HUES64 (cell line): ENCODE results near the gene SUN5.

Experiments used
- H3K27ac ChIP-seq: 2 replicates; pipeline ENCODE4 v1.7.0; 2013; ENCODE audit warnings: low read depth, low read length, inconsistent platforms
- H3K27me3 ChIP-seq: 2 replicates; pipeline ENCODE4 v1.6.1; 2013; ENCODE audit warnings: mild to moderate bottlenecking, low read length; ENCODE audit not compliant: insufficient read depth
- H3K36me3 ChIP-seq: 2 replicates; pipeline ENCODE4 v1.6.1; 2013; ENCODE audit warnings: mild to moderate bottlenecking, low read length; ENCODE audit not compliant: insufficient read depth
- H3K4me1 ChIP-seq: 2 replicates; pipeline ENCODE4 v1.6.1; 2013; ENCODE audit warnings: mild to moderate bottlenecking, low read length, moderate library complexity; ENCODE audit not compliant: insufficient read depth
- H3K4me3 ChIP-seq: 2 replicates; pipeline ENCODE4 v1.5.1; 2013; ENCODE audit warnings: mild to moderate bottlenecking, low read length, moderate library complexity
- H3K9ac ChIP-seq: 2 replicates; pipeline ENCODE4 v1.6.1; 2013; ENCODE audit warnings: mild to moderate bottlenecking, low read depth, low read length
- H3K9me3 ChIP-seq: 2 replicates; pipeline ENCODE4 v1.6.1; 2013; ENCODE audit warnings: low read depth, low read length; ENCODE audit not compliant: insufficient read depth
- WGBS: fragments of 150-250, 120-280 bp; methylation state at CpG from one replicate; pipeline ENCODE4 v1.1.7; 2013; ENCODE audit warnings: missing lambda C conversion rate; 5-methylcytosine and 5-hydroxymethylcytosine counted together

SUN5 gene

DNA sequence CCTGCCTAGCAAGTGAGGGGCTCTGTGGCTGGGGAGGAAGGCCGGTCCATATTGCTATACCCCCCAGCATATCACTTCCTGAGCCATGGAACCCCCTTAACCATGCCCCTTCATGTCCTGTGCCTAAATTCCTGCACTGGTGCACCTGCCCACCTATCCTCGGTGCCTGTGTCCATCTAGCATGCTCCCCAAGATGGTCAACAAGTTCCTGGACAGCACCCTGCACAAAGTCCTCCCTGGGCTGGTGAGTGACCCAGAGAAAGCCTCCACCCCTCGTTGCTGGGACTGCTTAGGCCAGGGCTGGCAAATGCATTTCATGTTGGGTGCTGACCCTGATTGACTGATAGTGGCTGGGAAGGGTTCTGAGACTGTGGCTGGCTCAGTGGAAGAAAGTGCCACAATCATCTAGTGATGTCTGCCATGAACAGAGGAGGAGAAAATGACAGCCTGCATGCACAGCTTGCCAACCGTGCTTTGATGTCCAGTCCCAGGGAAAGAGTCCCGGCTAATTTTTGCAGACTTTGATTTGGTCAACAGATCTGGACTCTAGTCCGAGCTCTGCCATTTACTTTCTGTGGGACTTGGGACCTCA, 30.8 kb upstream of the SUN5 start:
- Histone ChIP-seq H3K9me3 (no peaks in the 10 kb centered on the region), H3K27me3 (0 out of 2 replicates have a peak, but pooled peaks cover 4% of the 10 kb centered on the region), H3K4me1 (no peaks in the 10 kb centered on the region), H3K9ac (no peak overlapping the region), H3K27ac (no peak overlapping the region), H3K36me3 (no peaks in the 10 kb centered on the region), H3K4me3 (no peak overlapping the region)
- 89% methylated on average over 6 of the region's 6 CpGs for WGBS

- H3K9me3 ChIP-seq: no peaks in the 10 kb centered on the region
- H3K27me3 ChIP-seq: 0 out of 2 replicates have a peak, but pooled peaks cover 4% of the 10 kb centered on the region
- WGBS: 71% methylated on average over 4 of the region's 5 CpGs
- H3K27ac ChIP-seq: no peak overlapping the region
- H3K36me3 ChIP-seq: no peaks in the 10 kb centered on the region
- no peaks in the 10 kb centered on the region for H3K4me1 ChIP-seq
- no peak overlapping the region for H3K9ac ChIP-seq
- H3K4me3 ChIP-seq: no peak overlapping the region
Measured at GRCh38 chr20:33034115-33034514, 29.9 kb upstream of the SUN5 start.

- Histone ChIP-seq H3K27ac (no peak overlapping the region), H3K9ac (no peak overlapping the region), H3K4me1 (no peaks in the 10 kb centered on the region), H3K4me3 (no peak overlapping the region), H3K27me3 (0 out of 2 replicates have a peak, but pooled peaks cover 4% of the 10 kb centered on the region), H3K36me3 (no peaks in the 10 kb centered on the region), H3K9me3 (no peaks in the 10 kb centered on the region)
- WGBS: 84% methylated on average over 5 of the region's 5 CpGs
Measured at GRCh38 chr20:33033381-33033780, 29.1 kb upstream of the SUN5 start.

GRCh38 chr20:33032555-33032954, 28.3 kb upstream of the SUN5 start:
- H3K27ac ChIP-seq: no peak overlapping the region
- WGBS: 87% methylated on average over 6 of the region's 6 CpGs
- no peaks in the 10 kb centered on the region for H3K27me3 ChIP-seq
- H3K36me3 ChIP-seq: no peaks in the 10 kb centered on the region
- H3K9ac ChIP-seq: no peak overlapping the region
- no peaks in the 10 kb centered on the region for H3K4me1 ChIP-seq
- H3K9me3 ChIP-seq: no peaks in the 10 kb centered on the region
- no peak overlapping the region for H3K4me3 ChIP-seq

- Histone ChIP-seq H3K9me3 (no peaks in the 10 kb centered on the region), H3K27ac (no peak within 1 kb of the TSS), H3K4me3 (no peak within 1 kb of the TSS), H3K36me3 (no peaks in the 10 kb centered on the region), H3K4me1 (no peaks in the 10 kb centered on the region), H3K9ac (no peak within 1 kb of the TSS), H3K27me3 (no peaks in the 10 kb centered on the region)
- 96% methylated on average over 9 of the region's 10 CpGs for WGBS
Measured at GRCh38 chr20:33031531-33031930, 27.3 kb upstream of the SUN5 start, which contains the start of gene BPIFB6. Gene BPIFB6 (plus strand): TSS chr20:33031648. CDS start chr20:33031648, 0 bp downstream.

DNA sequence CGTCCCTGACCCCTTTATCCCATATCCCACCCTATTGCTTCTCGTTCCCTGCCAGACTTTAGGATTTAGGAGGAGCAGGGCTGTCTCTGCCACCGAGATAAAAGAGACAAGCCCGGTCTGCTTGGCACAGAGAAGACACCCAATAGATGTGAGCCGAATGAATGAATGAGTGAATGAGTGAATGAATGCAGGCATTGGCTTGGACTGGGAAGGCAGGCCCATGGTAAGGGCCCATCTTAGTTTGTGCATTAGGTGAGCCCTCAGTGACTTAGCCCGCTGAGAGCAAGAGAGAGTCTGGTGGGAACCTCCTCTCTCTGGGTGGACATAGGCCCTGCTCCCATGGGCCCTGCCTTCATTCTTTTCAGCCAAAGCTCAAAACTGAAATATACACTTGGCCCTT, 26.3 kb upstream of the SUN5 start:
- Histone ChIP-seq H3K36me3 (no peaks in the 10 kb centered on the region), H3K27me3 (no peaks in the 10 kb centered on the region), H3K9me3 (no peaks in the 10 kb centered on the region), H3K27ac (no peak overlapping the region), H3K9ac (no peak overlapping the region), H3K4me3 (no peak overlapping the region), H3K4me1 (no peaks in the 10 kb centered on the region)
- WGBS: 90% methylated on average over 6 of the region's 6 CpGs

GRCh38 chr20:33030076-33030475, 25.8 kb upstream of the SUN5 start:
- H3K27ac ChIP-seq: no peak overlapping the region
- H3K36me3 ChIP-seq: no peaks in the 10 kb centered on the region
- 91% methylated on average over 9 of the region's 9 CpGs for whole genome bisulfite sequencing
- no peaks in the 10 kb centered on the region for H3K9me3 ChIP-seq
- no peaks in the 10 kb centered on the region for H3K4me1 ChIP-seq
- H3K4me3 ChIP-seq: no peak overlapping the region
- no peak overlapping the region for H3K9ac ChIP-seq
- no peaks in the 10 kb centered on the region for H3K27me3 ChIP-seq

DNA sequence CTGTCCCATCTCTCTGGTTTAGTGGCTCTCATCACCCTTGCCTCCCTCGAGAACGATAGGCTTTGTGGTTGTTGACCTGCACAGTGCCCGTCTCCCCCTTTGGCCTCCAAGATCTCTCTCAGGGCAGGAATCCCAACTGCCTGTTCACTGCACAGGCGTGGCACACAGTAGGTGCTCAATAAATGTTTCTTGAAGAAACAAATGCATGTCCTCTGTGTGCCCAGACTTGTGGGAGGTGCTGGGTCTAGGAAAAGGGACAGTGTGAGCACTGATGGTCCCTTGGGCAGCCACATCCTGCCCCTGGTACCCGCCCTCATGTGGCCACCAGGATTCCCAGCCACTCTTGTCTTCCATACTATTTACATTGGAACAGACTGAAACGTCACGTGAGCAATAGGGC, 24.6 kb upstream of the SUN5 start:
- Histone ChIP-seq H3K36me3 (no peaks in the 10 kb centered on the region), H3K4me3 (no peak overlapping the region), H3K9ac (no peak overlapping the region), H3K9me3 (no peaks in the 10 kb centered on the region), H3K4me1 (no peaks in the 10 kb centered on the region), H3K27me3 (no peaks in the 10 kb centered on the region), H3K27ac (no peak overlapping the region)
- WGBS: 85% methylated on average over 7 of the region's 7 CpGs

DNA sequence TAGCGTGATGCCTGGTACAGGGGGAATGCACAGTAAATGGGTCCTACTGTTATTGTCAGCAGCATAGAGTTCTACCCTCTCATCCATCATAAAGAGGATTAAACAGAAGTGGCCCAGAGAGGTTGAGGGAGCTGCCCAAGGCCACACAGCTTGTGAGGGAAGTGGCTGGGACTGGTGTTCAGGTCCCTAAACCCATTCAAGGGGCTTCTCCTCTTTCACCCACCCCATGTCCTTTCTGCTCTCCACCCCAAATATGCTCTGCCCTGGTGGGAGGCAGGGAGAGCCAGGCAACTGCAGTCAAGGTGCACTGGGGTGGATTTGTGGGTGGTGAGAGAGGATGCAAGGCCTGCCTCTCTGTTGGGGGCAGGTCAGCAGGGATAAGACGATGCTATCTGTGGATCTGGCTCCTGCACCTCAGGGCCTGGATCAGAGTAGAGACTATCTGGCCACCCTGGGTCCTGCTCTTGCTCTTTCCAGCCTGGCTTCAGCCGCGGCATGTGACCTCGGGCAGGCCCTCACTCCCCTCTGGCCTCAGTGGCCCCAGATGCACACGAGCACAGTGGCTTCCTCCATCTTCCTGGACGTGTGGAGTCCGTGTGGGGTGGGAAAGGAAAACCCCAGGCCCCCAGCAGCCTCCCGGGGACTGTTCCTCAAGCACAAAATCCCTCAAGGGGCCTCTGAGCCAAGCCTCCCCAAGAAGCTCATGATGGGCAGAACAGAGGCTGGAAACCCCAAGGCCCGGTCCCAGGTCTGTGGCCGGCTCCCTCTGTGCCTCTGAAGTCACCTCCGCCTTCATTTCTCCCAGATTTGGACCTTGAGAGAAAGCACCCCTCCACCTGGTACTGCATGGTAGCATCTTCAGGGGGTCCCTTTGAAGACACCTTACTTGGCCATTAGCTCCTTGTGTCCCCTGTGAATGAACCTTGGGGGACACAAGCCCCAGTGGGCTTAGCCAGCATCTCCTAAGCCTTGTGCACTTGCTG, 23.8 kb upstream of the SUN5 start:
- WGBS: 85% methylated on average over 12 of the region's 12 CpGs
- H3K9me3 ChIP-seq: no peaks in the 10 kb centered on the region
- no peak overlapping the region for H3K27ac ChIP-seq
- no peak overlapping the region for H3K4me3 ChIP-seq
- no peaks in the 10 kb centered on the region for H3K36me3 ChIP-seq
- no peak overlapping the region for H3K9ac ChIP-seq
- H3K4me1 ChIP-seq: no peaks in the 10 kb centered on the region
- H3K27me3 ChIP-seq: no peaks in the 10 kb centered on the region

DNA sequence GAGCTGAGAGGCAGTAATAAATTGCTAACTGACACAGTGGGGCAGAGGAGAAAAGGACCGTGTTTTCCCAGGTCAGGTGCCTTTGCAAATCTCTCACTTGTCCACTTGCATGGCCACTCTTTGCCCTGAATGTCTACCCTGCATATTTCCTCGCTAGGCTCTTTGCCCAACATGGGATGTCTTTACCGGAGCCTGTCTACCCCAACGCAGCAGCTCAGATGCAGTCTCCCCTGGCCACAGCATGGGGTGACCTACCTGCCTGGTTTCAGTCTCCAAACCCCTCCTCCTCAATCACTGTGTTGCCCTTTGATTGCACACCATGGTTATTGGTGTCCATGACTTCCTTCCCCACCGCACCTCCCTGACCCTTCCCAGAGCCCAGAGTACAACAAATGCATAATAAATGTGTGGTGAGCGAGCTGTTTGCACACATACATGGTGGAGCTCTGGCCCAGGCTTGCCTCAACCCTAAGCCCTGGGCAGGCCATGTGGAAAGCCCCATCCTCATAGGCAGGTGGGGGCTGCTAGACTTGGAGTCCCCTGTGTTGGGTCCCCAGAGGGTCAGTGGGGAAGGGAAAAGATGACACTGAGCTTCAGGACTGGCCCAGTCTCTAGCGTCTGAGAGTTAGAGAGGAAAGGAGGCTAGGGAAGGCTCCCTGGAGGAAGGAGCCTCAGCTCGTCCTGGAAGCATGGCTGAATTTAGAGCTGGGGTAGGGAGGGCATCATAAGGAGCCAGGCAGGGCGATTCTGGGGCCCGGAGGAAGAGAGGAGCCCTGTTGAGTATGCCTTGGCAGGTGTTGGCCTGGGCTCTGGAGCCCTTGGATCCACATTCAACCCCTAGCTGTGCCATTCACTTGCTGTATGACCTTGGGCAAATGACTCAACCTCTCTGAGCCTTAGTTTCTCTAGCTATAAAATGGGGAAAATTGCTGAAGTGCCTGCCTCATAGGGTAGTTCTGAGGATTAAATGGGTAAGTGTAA, 22.8 kb upstream of the SUN5 start:
- no peaks in the 10 kb centered on the region for H3K9me3 ChIP-seq
- H3K9ac ChIP-seq: no peak overlapping the region
- 85% methylated on average over 10 of the region's 10 CpGs for WGBS
- no peaks in the 10 kb centered on the region for H3K36me3 ChIP-seq
- H3K27me3 ChIP-seq: no peaks in the 10 kb centered on the region
- no peak overlapping the region for H3K27ac ChIP-seq
- no peaks in the 10 kb centered on the region for H3K4me1 ChIP-seq
- no peak overlapping the region for H3K4me3 ChIP-seq
